Hepatocyte (in vitro differentiated cells): ENCODE data around the gene KLRC4. TPM values are rescaled to one million over a fixed set of nuclear protein-coding genes. Genes with fewer than 3 reads are reported as not detected.
"Not testable (repeated sequence)": the region's sequence is repeated elsewhere in the genome, so short reads cannot be mapped to it uniquely, and the experiment has no call there.

Experiments used
- DNase-seq: peaks from one replicate; pipeline ENCODE4 v3.0.0-alpha.2; 2016; ENCODE audit warnings: low spot score
- H2AFZ ChIP-seq: fragments of 200-600 bp; sonication (generic); 2 replicates; pipeline ENCODE4 v1.6.0; 2016; ENCODE audit warnings: antibody characterized with exemption, mild to moderate bottlenecking
- H3K27ac ChIP-seq: fragments of 200-600 bp; sonication (generic); 2 replicates; pipeline ENCODE4 v1.5.1; 2016; ENCODE audit warnings: mild to moderate bottlenecking
- H3K27me3 ChIP-seq: fragments of 200-600 bp; sonication (generic); 2 replicates; pipeline ENCODE4 v1.6.1; 2016
- H3K36me3 ChIP-seq: fragments of 200-600 bp; sonication (generic); replicated peaks from 2 replicates; pipeline ENCODE4 v1.5.1; 2016; ENCODE audit warnings: low read depth; ENCODE audit not compliant: insufficient read depth
- H3K4me1 ChIP-seq: fragments of 200-600 bp; sonication (generic); 2 replicates; pipeline ENCODE4 v1.5.1; 2016; ENCODE audit warnings: mild to moderate bottlenecking, moderate library complexity; ENCODE audit not compliant: insufficient read depth
- H3K4me2 ChIP-seq: fragments of 200-600 bp; sonication (generic); 2 replicates; pipeline ENCODE4 v1.6.0; 2016
- H3K4me3 ChIP-seq: fragments of 200-600 bp; sonication (generic); 2 replicates; pipeline ENCODE4 v1.5.1; 2016; ENCODE audit warnings: mild to moderate bottlenecking
- H3K79me2 ChIP-seq: fragments of 200-600 bp; sonication (generic); 2 replicates; pipeline ENCODE4 v1.6.0; 2017; ENCODE audit warnings: mild to moderate bottlenecking
- H3K9me2 ChIP-seq: fragments of 200-600 bp; sonication (generic); replicated peaks from 2 replicates; pipeline ENCODE4 v1.6.0; 2017; ENCODE audit warnings: mild to moderate bottlenecking; ENCODE audit not compliant: insufficient read depth
- H3K9me3 ChIP-seq: fragments of 200-600 bp; sonication (generic); 2 replicates; pipeline ENCODE4 v1.5.1; 2016; ENCODE audit warnings: low read depth, mild to moderate bottlenecking
- H4K20me1 ChIP-seq: fragments of 200-600 bp; sonication (generic); 2 replicates; pipeline ENCODE4 v1.6.0; 2016; ENCODE audit warnings: mild to moderate bottlenecking; ENCODE audit not compliant: insufficient read depth, poor library complexity, severe bottlenecking
- CTCF ChIP-seq: fragments of 200-600 bp; sonication (generic); IDR thresholded peaks from 2 replicates; pipeline ENCODE4 v1.5.1; 2016; ENCODE audit warnings: antibody characterized with exemption, mild to moderate bottlenecking; ENCODE audit not compliant: poor library complexity
- EZH2 ChIP-seq: fragments of 200-600 bp; sonication (generic); IDR thresholded peaks from 2 replicates; pipeline ENCODE4 v1.6.1; 2016; ENCODE audit warnings: antibody characterized with exemption, mild to moderate bottlenecking, borderline replicate concordance
- EZH2phosphoT487 ChIP-seq: fragments of 200-600 bp; sonication (generic); IDR thresholded peaks from one replicate; pipeline ENCODE4 v1.6.1; 2018; ENCODE audit warnings: antibody characterized with exemption, mild to moderate bottlenecking, low read depth, moderate library complexity; ENCODE audit not compliant: unreplicated experiment, severe bottlenecking
- WGBS: methylation state at CpG from one replicate; pipeline ENCODE4 v1.1.6; 2016; ENCODE audit warnings: low lambda C conversion rate; ENCODE audit errors: missing lambda C conversion rate; 5-methylcytosine and 5-hydroxymethylcytosine counted together
- polyA plus RNA-seq: library from polyadenylated mRNA; unstranded; fragments of >200 nt; fragmentation: Nextera tagmentation; extraction: Ambion mirVana; gene quantifications from 2 replicates; pipeline ENCODE4 v1.2.1, GENCODE V29; 2016
- total RNA-seq: library from RNA; depleted of rRNA; stranded (reverse); fragments of >200 nt; gene quantifications from 2 replicates; pipeline ENCODE4 v1.2.3, GENCODE V29; 2014

Gene KLRC4
- total and polyA plus RNA-seq, 2 experiments from 2014 or later: not detected

- no peaks in the 10 kb centered on the region for H3K9me2 ChIP-seq
- H2AFZ ChIP-seq: no peak within 1 kb of the TSS
- no peaks in the 10 kb centered on the region for H3K79me2 ChIP-seq
- H3K36me3 ChIP-seq: no peaks in the 10 kb centered on the region
- TF ChIP-seq EZH2phosphoT487 (no peak), CTCF (no peak), EZH2 (no peak)
- no peak within 1 kb of the TSS for H3K4me3 ChIP-seq
- H3K4me2 ChIP-seq: no peak within 1 kb of the TSS
- no peak within 1 kb of the TSS for H3K27ac ChIP-seq
- peaks cover under 1% of the 10 kb centered on the region for H3K4me1 ChIP-seq
- no peaks in the 10 kb centered on the region for H3K9me3 ChIP-seq
- no peak for DNase-seq
- H4K20me1 ChIP-seq: no peaks in the 10 kb centered on the region
- WGBS: 98% methylated on average over 1 of the region's 1 CpG
- no peaks in the 10 kb centered on the region for H3K27me3 ChIP-seq
Measured at GRCh38 chr12:10389904-10390303, 19.7 kb downstream of the KLRC4 start, which contains the start of gene KLRK1. KLRK1 (minus strand) TSS chr12:10390041; CDS start chr12:10388810, 1,231 bp downstream.

DNA sequence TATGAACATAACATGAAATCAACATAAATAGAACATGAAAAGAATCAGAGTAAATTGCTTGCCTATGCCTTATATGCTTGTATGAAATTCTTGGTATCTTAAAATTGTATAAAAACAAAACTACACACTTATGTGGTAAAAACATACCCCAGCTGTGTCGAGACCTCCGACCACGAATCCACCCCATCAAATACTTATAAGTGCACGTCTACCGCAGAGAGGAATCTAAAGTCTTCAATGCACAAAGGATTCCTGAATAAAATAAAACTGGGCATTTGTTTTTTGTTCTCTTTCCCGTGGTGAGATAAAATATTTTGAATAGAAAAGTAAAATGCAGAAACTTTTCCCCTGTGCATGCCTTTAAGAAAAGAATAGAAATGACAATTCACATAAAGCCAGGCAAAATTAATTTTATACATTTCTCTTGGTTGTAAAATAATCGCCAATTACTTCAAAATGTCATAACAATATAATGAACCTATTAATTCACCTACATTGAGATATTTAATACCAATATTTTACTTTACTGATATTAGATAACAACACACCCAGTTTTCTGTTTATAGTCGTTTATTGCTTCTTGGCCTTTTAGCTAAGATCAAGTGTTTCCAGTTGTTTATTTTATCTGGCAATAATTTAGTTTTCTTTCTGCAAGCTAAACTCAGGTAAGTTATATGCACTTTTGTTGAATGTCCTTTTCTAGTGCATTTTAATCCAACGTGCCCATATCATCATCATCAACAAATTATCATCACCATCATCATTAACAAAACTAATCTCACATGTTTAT, 20.7 kb downstream of the KLRC4 start:
- no peaks in the 10 kb centered on the region for H3K36me3 ChIP-seq

DNA sequence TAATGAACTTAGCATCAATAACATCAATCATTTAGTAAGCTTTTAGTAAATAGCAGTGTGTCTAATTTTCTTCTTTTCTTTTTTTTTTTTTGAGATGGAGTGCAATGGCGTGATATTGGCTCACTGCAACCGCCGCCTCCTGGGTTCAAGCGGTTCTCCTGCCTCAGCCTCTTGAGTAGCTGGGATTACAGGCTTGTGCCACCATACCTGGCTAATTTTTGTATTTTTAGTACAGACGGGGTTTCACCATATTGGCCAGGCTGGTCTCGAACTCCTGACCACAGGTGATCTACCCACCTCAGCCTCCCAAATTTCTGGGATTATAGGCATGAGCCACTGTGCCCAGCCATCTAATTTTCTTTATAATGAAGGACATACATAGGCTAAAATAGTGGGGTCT, 22.1 kb downstream of the KLRC4 start:
- not testable (repeated sequence) for H3K4me3 ChIP-seq, H2AFZ ChIP-seq, H3K36me3 ChIP-seq, H3K27me3 ChIP-seq, H4K20me1 ChIP-seq, H3K79me2 ChIP-seq, H3K27ac ChIP-seq, DNase-seq, H3K4me1 ChIP-seq, H3K9me3 ChIP-seq, H3K4me2 ChIP-seq, H3K9me2 ChIP-seq
- WGBS: 95% methylated on average over 6 of the region's 6 CpGs

More for the DNA sequence above, 20.7 kb downstream of the KLRC4 start:
- no peaks in the 10 kb centered on the region for H3K9me3 ChIP-seq
- WGBS: 82% methylated on average over 9 of the region's 9 CpGs
- H2AFZ ChIP-seq: no peak overlapping the region
- DNase-seq: no peak
- H3K4me2 ChIP-seq: no peak overlapping the region
- H3K27me3 ChIP-seq: no peaks in the 10 kb centered on the region
- no peaks in the 10 kb centered on the region for H4K20me1 ChIP-seq
- H3K4me3 ChIP-seq: no peak overlapping the region
- H3K27ac ChIP-seq: no peak overlapping the region
- TF ChIP-seq CTCF (no peak), EZH2phosphoT487 (no peak), EZH2 (no peak)
- peaks cover 4% of the 10 kb centered on the region for H3K4me1 ChIP-seq
- no peaks in the 10 kb centered on the region for H3K9me2 ChIP-seq
- no peaks in the 10 kb centered on the region for H3K79me2 ChIP-seq

- no peak overlapping the region for H3K27ac ChIP-seq
Measured at GRCh38 chr12:10386857-10387256, 22.7 kb downstream of the KLRC4 start.

More at GRCh38 chr12:10386857-10387256, 22.7 kb downstream of the KLRC4 start:
- Histone ChIP-seq H3K4me2 (no peak overlapping the region), H3K9me3 (no peaks in the 10 kb centered on the region), H3K36me3 (no peaks in the 10 kb centered on the region), H2AFZ (no peak overlapping the region), H3K27me3 (no peaks in the 10 kb centered on the region), H3K9me2 (no peaks in the 10 kb centered on the region), H3K4me3 (no peak overlapping the region), H4K20me1 (no peaks in the 10 kb centered on the region), H3K4me1 (peaks cover 4% of the 10 kb centered on the region), H3K79me2 (no peaks in the 10 kb centered on the region)
- 80% methylated on average over 1 of the region's 1 CpG for WGBS
- TF ChIP-seq CTCF (no peak), EZH2 (no peak), EZH2phosphoT487 (no peak)
- DNase-seq: no peak
